WERI-Rb-1 (cell line): Measurements from ENCODE around the gene LRFN2.
A peak's percentile ranks its signal among the peaks of the same experiment; 100 is the strongest.

Experiments
- DNase-seq: peaks from one replicate; pipeline ENCODE4 v3.0.0-alpha.2; 2020
- H3K27ac ChIP-seq: fragments of 250-450 bp; sonication (Bioruptor Pico); 2 replicates; pipeline ENCODE4 v1.5.1; 2020; ENCODE audit warnings: mild to moderate bottlenecking, moderate library complexity
- H3K27me3 ChIP-seq: fragments of 250-450 bp; sonication (Bioruptor Pico); 2 replicates; pipeline ENCODE4 v1.5.1; 2021; ENCODE audit warnings: mild to moderate bottlenecking, low read depth, moderate library complexity; ENCODE audit not compliant: insufficient read depth, severe bottlenecking
- H3K36me3 ChIP-seq: fragments of 250-450 bp; sonication (Bioruptor Pico); 2 replicates; pipeline ENCODE4 v1.5.1; 2020; ENCODE audit warnings: mild to moderate bottlenecking, moderate library complexity
- H3K4me3 ChIP-seq: 2 replicates; pipeline ENCODE4 v1.5.1; 2011; ENCODE audit warnings: low read depth, mild to moderate bottlenecking, control low read depth, low read length
- H3K9me3 ChIP-seq: fragments of 250-450 bp; sonication (Bioruptor Pico); 2 replicates; pipeline ENCODE4 v1.5.1; 2021; ENCODE audit warnings: mild to moderate bottlenecking, moderate library complexity; ENCODE audit not compliant: severe bottlenecking
- CTCF ChIP-seq: IDR thresholded peaks from 2 replicates; pipeline ENCODE4 v1.5.1; 2011; ENCODE audit warnings: low read depth, mild to moderate bottlenecking, control low read depth, inconsistent platforms, low read length

The LRFN2 gene

DNA sequence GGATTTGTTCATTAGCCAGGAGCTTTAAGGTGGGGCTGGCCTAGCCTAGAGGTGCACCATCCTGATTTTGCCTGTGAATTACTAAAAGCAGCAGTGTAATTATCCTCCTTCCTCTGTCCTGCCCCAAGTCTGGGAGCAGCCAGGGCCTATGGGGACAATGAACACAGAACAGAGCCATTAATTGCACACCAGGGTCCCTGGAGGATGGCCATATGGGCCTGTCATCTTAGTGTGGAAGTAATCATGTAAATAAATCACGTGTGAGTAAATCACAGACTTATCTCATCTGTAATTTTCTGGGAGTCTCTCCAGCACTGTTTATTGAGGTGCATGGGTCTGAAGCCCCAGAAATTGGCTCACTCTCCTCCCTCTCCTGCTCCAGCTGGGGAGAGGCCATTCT lies 176.3 kb downstream of the LRFN2 start:
- peak overlapping the region; percentile 88 for H3K27ac ChIP-seq
- DNase-seq = peak; percentile 96
- no peaks in the 10 kb centered on the region for H3K36me3 ChIP-seq
- no peaks in the 10 kb centered on the region for H3K9me3 ChIP-seq
- H3K4me3 ChIP-seq = peak overlapping the region; percentile 3; the same call in 1 of the 2 replicates
- TF ChIP-seq CTCF = no peak
- H3K27me3 ChIP-seq = no peaks in the 10 kb centered on the region

DNA sequence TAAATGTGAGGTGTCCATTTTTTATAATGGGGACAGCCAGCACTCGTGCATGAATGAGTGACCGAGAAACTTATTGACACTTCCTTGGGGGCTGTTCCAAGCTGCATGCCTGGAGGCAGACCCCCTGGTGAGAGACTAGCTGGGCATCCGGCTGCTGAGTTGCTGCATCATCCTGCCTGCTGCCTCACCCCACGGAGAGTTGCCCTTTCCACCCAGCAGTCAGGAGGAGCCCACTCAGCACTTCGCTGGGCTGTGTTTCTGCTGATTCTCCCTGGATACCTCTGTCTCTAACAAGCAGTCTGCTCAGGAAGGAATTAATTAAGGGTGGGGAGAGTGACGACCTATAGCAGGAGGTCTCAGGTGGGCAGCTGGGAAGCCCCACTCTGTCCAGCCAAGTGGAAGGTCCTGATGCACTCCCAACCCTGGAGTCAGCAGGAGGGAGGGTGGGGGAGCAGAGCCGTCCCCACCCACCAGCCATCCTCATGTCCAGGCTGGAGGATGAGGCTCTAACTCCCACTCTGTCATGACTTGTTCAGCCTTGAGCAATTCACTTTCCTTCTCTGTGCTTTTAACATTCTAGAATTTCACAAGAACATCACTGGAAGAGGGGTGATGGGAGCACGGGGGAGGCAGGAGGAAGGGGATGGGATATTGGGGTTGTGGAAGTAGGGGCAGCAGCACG lies 177.3 kb downstream of the LRFN2 start:
- peak overlapping the region; percentile 88 for H3K27ac ChIP-seq
- TF ChIP-seq CTCF = no peak
- H3K4me3 ChIP-seq = no peak overlapping the region
- H3K36me3 ChIP-seq = no peaks in the 10 kb centered on the region
- no peak for DNase-seq
- no peaks in the 10 kb centered on the region for H3K9me3 ChIP-seq
- H3K27me3 ChIP-seq = no peaks in the 10 kb centered on the region

- Histone ChIP-seq H3K36me3 (no peaks in the 10 kb centered on the region), H3K9me3 (no peaks in the 10 kb centered on the region), H3K4me3 (no peak overlapping the region), H3K27ac (peak overlapping the region; percentile 88), H3K27me3 (no peaks in the 10 kb centered on the region)
- TF ChIP-seq CTCF = no peak
- DNase-seq = no peak
Measured at GRCh38 chr6:40408786-40409542, 178.2 kb downstream of the LRFN2 start.

DNA sequence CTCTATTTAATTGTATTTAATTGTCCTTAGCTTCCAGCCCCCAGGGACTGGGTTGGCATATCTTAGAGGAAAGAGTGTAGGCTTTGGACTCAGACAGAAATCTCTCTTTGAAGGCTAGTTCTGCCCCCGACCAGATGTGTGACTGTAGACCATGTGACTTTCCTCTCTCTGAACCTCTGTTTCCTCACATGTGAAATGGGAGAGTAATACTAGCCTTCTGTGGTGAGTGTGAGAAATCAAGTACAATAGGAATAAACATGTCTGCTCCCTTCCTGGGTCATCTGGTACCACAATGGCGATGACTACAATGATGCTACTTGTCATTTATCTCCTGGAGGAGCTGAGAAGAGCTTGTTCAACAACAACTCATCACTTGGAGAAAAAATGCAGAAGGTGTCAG lies 179.9 kb downstream of the LRFN2 start:
- no peak overlapping the region for H3K27ac ChIP-seq
- DNase-seq = no peak
- H3K36me3 ChIP-seq = no peaks in the 10 kb centered on the region
- H3K9me3 ChIP-seq = no peaks in the 10 kb centered on the region
- TF ChIP-seq CTCF = no peak
- no peaks in the 10 kb centered on the region for H3K27me3 ChIP-seq
- no peak overlapping the region for H3K4me3 ChIP-seq

GRCh38 chr6:40406175-40406574 lies 181.0 kb downstream of the LRFN2 start:
- no peak for TF ChIP-seq CTCF
- no peaks in the 10 kb centered on the region for H3K36me3 ChIP-seq
- DNase-seq = no peak
- H3K9me3 ChIP-seq = peaks cover 3% of the 10 kb centered on the region
- no peak overlapping the region for H3K27ac ChIP-seq
- H3K4me3 ChIP-seq = no peak overlapping the region
- no peaks in the 10 kb centered on the region for H3K27me3 ChIP-seq
